HG03457 (cell line): Measurements from ENCODE around the gene FOXK1.
"Not testable (repeated sequence)": the region's sequence is repeated elsewhere in the genome, so short reads cannot be mapped to it uniquely, and the experiment has no call there.

Experiments
- ATAC-seq: cut with Tn5 transposase; IDR thresholded peaks from one replicate; pipeline ENCODE4 v1.9.1; 2021; ENCODE audit warnings: moderate number of reproducible peaks; ENCODE audit not compliant: unreplicated experiment

The FOXK1 gene

GRCh38 chr7:4665661-4666060, 16.4 kb upstream of the FOXK1 start:
- ATAC-seq, result no peak

- ATAC-seq, result no peak
These were observed 14.2 kb upstream of the FOXK1 start for GRCh38 chr7:4667776-4668509.

- ATAC-seq, result no peak
These were observed 13.6 kb upstream of the FOXK1 start for GRCh38 chr7:4668510-4668847.

GRCh38 chr7:4670791-4671190, 11.3 kb upstream of the FOXK1 start:
- ATAC-seq, result no peak

GRCh38 chr7:4675771-4676367, 6.2 kb upstream of the FOXK1 start:
- ATAC-seq, result no peak

GRCh38 chr7:4677518-4677917, 4.6 kb upstream of the FOXK1 start:
- not testable (repeated sequence) for ATAC-seq

- no peak for ATAC-seq
These were observed 760 bp upstream of the FOXK1 start for GRCh38 chr7:4681218-4681851.

GRCh38 chr7:4682621-4683042, 537 bp downstream of the FOXK1 start:
- peak; percentile 8 for ATAC-seq

GRCh38 chr7:4683043-4683883, 1.2 kb downstream of the FOXK1 start:
- no peak for ATAC-seq

- ATAC-seq, result no peak
These were observed 1.9 kb downstream of the FOXK1 start for GRCh38 chr7:4683884-4684565.

GRCh38 chr7:4684846-4685245, 2.8 kb downstream of the FOXK1 start:
- ATAC-seq, result no peak

GRCh38 chr7:4685676-4686075, 3.6 kb downstream of the FOXK1 start:
- ATAC-seq, result not testable (repeated sequence)

- ATAC-seq, result no peak
These were observed 5.9 kb downstream of the FOXK1 start for GRCh38 chr7:4687956-4688355.

GRCh38 chr7:4689151-4689550, 7.1 kb downstream of the FOXK1 start:
- ATAC-seq, result no peak

GRCh38 chr7:4689668-4690067, 7.6 kb downstream of the FOXK1 start:
- no peak for ATAC-seq

- ATAC-seq, result no peak
These were observed 9.1 kb downstream of the FOXK1 start for GRCh38 chr7:4690953-4691856.

- ATAC-seq, result no peak
These were observed 10.0 kb downstream of the FOXK1 start for GRCh38 chr7:4692055-4692454.

- ATAC-seq, result not testable (repeated sequence)
These were observed 10.5 kb downstream of the FOXK1 start for GRCh38 chr7:4692622-4693021.

GRCh38 chr7:4693152-4693551, 11.1 kb downstream of the FOXK1 start:
- ATAC-seq, result no peak

- no peak for ATAC-seq
These were observed 11.7 kb downstream of the FOXK1 start for GRCh38 chr7:4693749-4694148.
